Measurements from ENCODE around the gene STRIT1. TPM values are rescaled to one million over a fixed set of nuclear protein-coding genes. Genes with fewer than 3 reads are reported as not detected.

The STRIT1 gene
- total RNA-seq, 1 experiment from 2014 or later: not detected

DNA sequence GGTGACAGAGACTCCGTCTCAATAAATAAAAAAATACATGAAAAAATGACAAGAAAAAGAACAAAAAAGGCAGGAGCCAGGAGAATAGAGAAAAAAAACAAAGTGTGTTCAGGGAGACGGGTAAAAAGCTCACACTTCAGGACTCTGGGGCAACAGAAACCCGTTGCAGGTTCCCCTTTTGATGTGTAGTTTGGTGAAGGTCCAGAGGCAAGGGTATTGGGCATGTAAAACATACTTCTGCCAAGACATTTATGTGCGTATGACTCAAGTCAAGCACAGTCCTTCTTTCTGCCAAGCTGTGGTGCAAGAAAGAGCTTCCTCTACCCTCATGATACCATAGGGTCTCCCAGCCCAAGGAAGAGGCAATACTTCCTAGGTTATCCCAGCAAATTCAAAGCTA lies 33.4 kb upstream of the STRIT1 start:
- intact Hi-C loops (cut with micrococcal nuclease; ENCODE audit: unreplicated experiment): no loop called here
- Mint-ChIP-seq H3K36me3 (ENCODE audit: insufficient read depth, unreplicated experiment) (no peaks in the 10 kb centered on the region), H3K27ac (ENCODE audit: unreplicated experiment) (no peak overlapping the region), H3K4me3 (ENCODE audit: low read depth, unreplicated experiment) (no peak overlapping the region), H3K4me1 (ENCODE audit: low read depth, unreplicated experiment) (peaks cover 49% of the 10 kb centered on the region), H3K9me3 (ENCODE audit: low read depth, unreplicated experiment) (no peaks in the 10 kb centered on the region), H3K27me3 (ENCODE audit: unreplicated experiment) (no peaks in the 10 kb centered on the region)
- TF ChIP-seq, protein P1, sequence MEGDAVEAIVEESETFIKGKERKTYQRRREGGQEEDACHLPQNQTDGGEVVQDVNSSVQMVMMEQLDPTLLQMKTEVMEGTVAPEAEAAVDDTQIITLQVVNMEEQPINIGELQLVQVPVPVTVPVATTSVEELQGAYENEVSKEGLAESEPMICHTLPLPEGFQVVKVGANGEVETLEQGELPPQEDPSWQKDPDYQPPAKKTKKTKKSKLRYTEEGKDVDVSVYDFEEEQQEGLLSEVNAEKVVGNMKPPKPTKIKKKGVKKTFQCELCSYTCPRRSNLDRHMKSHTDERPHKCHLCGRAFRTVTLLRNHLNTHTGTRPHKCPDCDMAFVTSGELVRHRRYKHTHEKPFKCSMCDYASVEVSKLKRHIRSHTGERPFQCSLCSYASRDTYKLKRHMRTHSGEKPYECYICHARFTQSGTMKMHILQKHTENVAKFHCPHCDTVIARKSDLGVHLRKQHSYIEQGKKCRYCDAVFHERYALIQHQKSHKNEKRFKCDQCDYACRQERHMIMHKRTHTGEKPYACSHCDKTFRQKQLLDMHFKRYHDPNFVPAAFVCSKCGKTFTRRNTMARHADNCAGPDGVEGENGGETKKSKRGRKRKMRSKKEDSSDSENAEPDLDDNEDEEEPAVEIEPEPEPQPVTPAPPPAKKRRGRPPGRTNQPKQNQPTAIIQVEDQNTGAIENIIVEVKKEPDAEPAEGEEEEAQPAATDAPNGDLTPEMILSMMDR (IDR thresholded peaks at IDR 0.05; ENCODE audit: unreplicated experiment): no peak
- CTCF ChIA-PET: no interaction called here
- DNase-seq: no peak
- BruUV-seq (replicated peaks): no TSS peak

DNA sequence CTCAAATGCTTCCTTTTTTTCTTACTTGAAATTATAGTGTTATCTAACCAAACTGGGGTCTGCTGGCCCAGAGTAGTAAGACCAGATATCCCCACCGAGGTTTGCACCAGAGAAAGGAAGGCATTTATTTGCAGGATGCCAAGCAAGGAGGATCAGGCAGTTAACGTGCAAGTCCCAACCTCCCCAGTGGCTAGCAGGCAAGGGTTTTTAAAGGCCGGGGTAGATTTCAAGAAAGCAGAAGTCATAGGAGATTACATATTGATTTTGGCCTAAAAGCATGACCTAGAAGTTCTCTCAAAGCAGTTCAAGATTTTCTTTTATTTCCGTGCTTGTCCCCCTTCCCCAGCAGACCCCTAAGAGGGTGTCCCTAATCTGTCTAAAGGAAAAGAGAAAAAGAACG lies 32.8 kb upstream of the STRIT1 start:
- H3K4me1 Mint-ChIP-seq (ENCODE audit: low read depth, unreplicated experiment): peaks cover 56% of the 10 kb centered on the region
- H3K36me3 Mint-ChIP-seq (ENCODE audit: insufficient read depth, unreplicated experiment): no peaks in the 10 kb centered on the region
- BruUV-seq (replicated peaks): no TSS peak
- TF ChIP-seq, protein P1 (IDR thresholded peaks at IDR 0.05; ENCODE audit: unreplicated experiment): no peak
- no peak overlapping the region for H3K27ac Mint-ChIP-seq (ENCODE audit: unreplicated experiment)
- H3K27me3 Mint-ChIP-seq (ENCODE audit: unreplicated experiment): no peaks in the 10 kb centered on the region
- no peaks in the 10 kb centered on the region for H3K9me3 Mint-ChIP-seq (ENCODE audit: low read depth, unreplicated experiment)
- CTCF ChIA-PET: interaction anchor here (1.0 kb wide), 1 partner anchor 10 kb away, joined by 3 read pairs; no protein-coding TSS in a partner anchor
- H3K4me3 Mint-ChIP-seq (ENCODE audit: low read depth, unreplicated experiment): no peak overlapping the region
- DNase-seq: no peak
- intact Hi-C loops (cut with micrococcal nuclease; ENCODE audit: unreplicated experiment): no loop called here

DNA sequence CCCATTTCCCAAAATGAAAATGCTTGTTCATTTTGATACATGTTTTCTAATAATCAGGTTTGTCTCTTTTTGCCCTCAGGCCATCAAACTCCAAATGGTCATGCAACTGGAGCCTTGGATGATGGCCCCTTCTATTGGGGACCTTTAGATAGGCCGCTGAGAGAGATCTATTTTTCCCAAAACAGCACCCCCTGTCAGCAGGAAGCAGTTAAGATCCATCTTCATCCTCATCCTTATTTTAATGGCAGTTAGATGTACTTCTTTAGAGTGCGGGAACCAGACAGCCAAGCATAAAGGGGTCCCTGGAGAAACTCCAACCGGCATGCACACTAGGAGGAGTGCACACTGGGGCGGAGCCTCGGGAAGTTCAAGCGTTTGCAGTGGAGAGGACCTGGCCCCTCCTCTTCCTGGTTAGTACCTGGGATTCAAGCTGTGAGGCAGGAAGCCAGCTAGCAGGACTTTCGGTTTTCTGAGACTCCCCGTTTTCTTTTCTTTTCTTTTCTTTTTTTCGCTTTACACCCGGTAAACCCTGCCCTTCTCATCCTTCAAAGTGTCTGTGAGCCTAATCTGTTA lies 31.9 kb upstream of the STRIT1 start:
- Mint-ChIP-seq H3K27me3 (ENCODE audit: unreplicated experiment) (no peaks in the 10 kb centered on the region), H3K9me3 (ENCODE audit: low read depth, unreplicated experiment) (no peaks in the 10 kb centered on the region), H3K4me1 (ENCODE audit: low read depth, unreplicated experiment) (peaks cover 65% of the 10 kb centered on the region), H3K27ac (ENCODE audit: unreplicated experiment) (no peak overlapping the region), H3K4me3 (ENCODE audit: low read depth, unreplicated experiment) (no peak overlapping the region), H3K36me3 (ENCODE audit: insufficient read depth, unreplicated experiment) (no peaks in the 10 kb centered on the region)
- CTCF ChIA-PET: interaction anchor here (0.6 to 1.0 kb wide), 2 partner anchors 9 to 26 kb away, joined by 3 to 6 read pairs; no protein-coding TSS in a partner anchor
- DNase-seq: no peak
- TF ChIP-seq, protein P1 (IDR thresholded peaks at IDR 0.05; ENCODE audit: unreplicated experiment): no peak
- no TSS peak for BruUV-seq (replicated peaks)
- intact Hi-C loops (cut with micrococcal nuclease; ENCODE audit: unreplicated experiment): no loop called here

DNA sequence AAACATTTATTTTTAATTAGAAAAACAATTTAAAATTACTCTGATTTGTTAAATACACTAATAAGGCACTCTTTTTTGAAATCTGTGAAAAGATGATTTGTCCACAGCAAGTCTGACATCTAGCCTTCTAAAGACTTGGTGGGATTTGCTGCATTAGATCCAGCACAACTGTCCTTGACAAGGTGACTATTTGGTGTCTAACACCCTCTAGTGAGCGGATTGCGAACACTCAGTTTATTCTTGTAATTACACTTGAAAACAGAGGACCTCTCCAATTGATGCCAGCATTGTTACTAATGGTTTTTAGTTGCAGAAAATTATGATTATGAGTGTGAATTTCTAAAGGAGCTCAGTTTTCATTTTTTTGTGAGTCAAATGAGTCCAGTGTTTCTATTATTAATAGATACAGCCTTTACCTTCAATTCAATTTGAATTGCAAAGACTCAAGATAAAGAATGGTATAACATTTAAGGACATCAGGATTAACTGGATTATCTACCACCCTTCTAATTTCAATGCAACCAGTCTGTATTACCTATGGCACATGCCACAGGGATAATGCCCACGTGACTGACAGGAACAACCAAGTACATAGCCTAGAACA lies 29.7 kb upstream of the STRIT1 start:
- no peaks in the 10 kb centered on the region for H3K9me3 Mint-ChIP-seq (ENCODE audit: low read depth, unreplicated experiment)
- no TSS peak for BruUV-seq (replicated peaks)
- H3K27me3 Mint-ChIP-seq (ENCODE audit: unreplicated experiment): no peaks in the 10 kb centered on the region
- peaks cover 61% of the 10 kb centered on the region for H3K4me1 Mint-ChIP-seq (ENCODE audit: low read depth, unreplicated experiment)
- H3K36me3 Mint-ChIP-seq (ENCODE audit: insufficient read depth, unreplicated experiment): no peaks in the 10 kb centered on the region
- CTCF ChIA-PET: interaction anchor here (0.9 to 2.4 kb wide), 7 partner anchors 21 to 419 kb away, joined by 3 to 10 read pairs (median 3); no protein-coding TSS in a partner anchor
- no peak overlapping the region for H3K27ac Mint-ChIP-seq (ENCODE audit: unreplicated experiment)
- peak; percentile 71 for DNase-seq
- intact Hi-C loops (cut with micrococcal nuclease; ENCODE audit: unreplicated experiment): loop anchor here (1.0 to 2.0 kb wide), 9 partner anchors 53 to 988 kb away; partner anchors contain the start of gene MME
- TF ChIP-seq, protein P1 (IDR thresholded peaks at IDR 0.05; ENCODE audit: unreplicated experiment): peak; percentile 73
- no peak overlapping the region for H3K4me3 Mint-ChIP-seq (ENCODE audit: low read depth, unreplicated experiment)
